GM19099 (cell line): ENCODE data around the gene CABYR.

ENCODE experiments used
- POLR2A ChIP-seq: IDR thresholded peaks from 3 replicates; pipeline ENCODE4 v1.6.1; 2011; ENCODE audit warnings: low read depth; ENCODE audit not compliant: insufficient read length; ENCODE audit errors: extremely low read depth

The CABYR gene

GRCh38 chr18:24199372-24199962 is 60.6 kb downstream of the CABYR start:
- no peak for TF ChIP-seq POLR2A

GRCh38 chr18:24200494-24201290 is 61.8 kb downstream of the CABYR start:
- TF ChIP-seq POLR2A: no peak

GRCh38 chr18:24201699-24202687 is 63.1 kb downstream of the CABYR start:
- no peak for TF ChIP-seq POLR2A

- no peak for TF ChIP-seq POLR2A
Measured at GRCh38 chr18:24204904-24205303, 66.0 kb downstream of the CABYR start.

GRCh38 chr18:24208270-24209035 is 69.6 kb downstream of the CABYR start:
- TF ChIP-seq POLR2A: no peak

GRCh38 chr18:24209558-24209957 is 70.7 kb downstream of the CABYR start:
- TF ChIP-seq POLR2A: no peak
